Mucosa of gallbladder (tissue), 1 donor: ENCODE data around the gene TPX2. TPM values are rescaled to one million over a fixed set of nuclear protein-coding genes. Genes with fewer than 3 reads are reported as not detected.
"Not testable (repeated sequence)": the region's sequence is repeated elsewhere in the genome, so short reads cannot be mapped to it uniquely, and the experiment has no call there.

Experiments
- DNase-seq: peaks from one replicate; pipeline ENCODE4 v3.0.0-alpha.2; 2020; ENCODE audit warnings: low spot score
- total RNA-seq: library from RNA; stranded (reverse); gene quantifications from one replicate; pipeline ENCODE4 v1.2.1, GENCODE V29; 2021
- donor health status: DM: no; HTN: no; CAD: no.

Gene TPX2
- total RNA-seq, 1 donor from 2014 or later = 2.6 TPM

DNA sequence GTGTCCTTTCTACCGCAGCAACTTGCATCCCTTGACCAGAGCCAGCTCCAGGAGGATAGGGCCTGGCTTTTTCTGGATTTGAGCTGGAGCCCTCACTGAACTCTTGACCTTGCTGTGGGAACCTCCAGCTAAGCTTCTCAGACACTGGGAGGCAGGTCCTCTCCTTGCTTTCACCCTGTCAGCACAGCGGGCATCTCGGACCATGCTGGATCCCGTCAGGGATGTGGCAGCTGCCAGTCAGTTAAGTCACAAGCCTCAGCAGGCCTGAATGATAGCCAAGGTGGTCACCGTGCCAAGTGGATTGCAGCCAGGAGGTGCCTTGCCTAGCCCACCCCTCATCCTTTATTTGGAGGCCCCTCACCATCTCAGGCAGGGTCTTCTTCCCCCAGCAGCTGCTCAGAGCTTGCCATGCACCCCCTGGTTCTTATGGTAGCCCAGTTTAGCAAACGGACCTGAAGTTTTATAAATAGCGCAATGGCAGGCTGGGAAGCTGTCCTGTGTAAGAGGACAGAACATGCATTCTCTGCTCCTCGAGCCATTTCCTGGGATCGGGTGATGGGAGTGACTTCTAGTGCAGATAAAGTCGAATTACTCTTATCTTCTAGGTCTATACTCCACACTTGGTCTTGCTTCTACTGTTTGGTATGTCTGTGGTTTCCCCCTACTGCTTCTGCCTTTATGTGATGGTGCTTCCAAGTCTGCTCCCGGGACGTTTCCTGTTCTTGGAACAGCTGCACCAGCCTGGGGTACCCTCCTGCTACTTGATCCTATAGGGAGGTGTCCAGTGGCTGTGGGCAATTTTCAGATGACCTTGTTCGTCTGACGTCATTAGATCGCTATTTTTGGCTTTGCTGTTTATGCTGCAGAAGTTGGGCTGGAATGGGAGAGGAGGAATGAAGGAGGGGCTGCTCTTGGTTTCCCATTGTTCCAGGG, 73.0 kb downstream of the TPX2 start:
- DNase-seq = no peak

DNA sequence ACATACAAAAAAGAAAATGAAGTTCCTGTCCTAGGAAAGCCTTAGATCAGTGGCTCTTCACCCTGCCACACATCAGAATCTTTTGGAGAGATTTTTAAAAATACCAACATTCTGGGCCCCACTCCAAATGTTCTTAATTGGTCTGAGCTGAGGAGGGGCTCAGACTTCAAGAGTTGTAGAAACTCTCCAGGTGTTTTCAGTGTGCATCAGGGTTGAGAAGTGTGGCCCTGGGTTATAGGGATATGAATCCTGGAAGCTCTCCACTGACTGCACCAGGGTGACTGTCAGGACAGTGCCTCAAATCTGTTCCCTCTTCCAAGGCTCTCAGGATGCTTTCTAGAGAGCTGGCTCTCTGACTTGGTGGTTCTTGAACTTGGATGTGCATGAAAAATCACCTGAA, 74.5 kb downstream of the TPX2 start:
- DNase-seq = no peak

DNA sequence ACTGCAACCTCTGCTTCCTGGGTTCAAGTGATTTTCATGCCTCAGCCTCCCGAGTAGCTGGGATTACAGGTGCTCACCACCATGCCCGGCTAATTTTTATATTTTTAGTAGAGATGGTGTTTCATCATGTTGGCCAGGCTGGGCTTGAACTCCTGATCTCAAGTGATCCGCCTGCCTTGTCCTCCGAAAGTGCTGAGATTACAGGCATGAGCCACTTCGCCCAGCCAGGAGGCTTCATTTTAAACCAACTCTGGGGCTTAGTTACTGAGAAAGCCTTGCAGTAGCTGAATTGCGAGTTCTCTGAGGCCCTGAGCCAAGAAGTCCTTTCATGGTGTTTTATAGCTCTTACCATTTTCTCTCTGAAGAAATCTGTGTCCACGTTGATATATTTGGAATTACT, 75.1 kb downstream of the TPX2 start:
- DNase-seq = not testable (repeated sequence)

DNA sequence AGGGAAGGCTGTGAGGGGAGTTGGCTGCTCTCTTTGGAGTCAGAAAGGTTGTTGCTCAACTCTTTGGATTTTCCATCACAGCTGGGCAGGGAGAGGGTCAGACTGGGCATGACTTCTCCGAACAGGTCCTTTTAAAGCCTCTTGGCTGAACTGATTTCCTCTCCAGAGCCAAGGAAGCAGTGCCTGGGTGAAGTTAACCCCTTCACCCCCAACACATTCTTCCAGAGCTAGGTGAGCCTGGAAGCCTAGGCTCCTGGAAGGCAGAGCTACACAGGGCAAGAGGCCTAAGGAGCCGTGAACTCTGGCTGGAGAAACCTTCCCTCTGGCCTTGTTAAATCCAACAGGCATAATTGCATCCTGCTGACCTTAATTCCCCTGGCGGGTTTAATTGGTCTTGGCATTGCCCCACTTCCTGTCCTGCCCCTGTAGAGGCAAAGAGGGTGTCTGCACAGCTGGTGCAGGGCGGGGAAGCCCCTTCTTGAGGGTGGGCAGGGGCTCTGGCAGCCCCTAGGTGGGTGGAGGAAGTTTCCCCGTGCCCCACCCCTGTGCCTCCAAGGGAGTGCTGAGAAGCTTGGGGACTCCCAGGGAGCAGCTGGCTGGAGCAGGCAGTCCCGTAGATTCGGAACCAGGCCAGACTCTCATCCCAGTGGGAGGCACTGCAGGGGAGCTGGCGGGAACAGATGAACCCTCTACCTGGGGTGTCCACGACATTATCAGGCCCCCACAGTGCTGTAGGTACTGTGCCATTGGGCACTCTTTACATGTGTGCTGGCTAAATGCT, 76.5 kb downstream of the TPX2 start:
- no peak for DNase-seq

DNA sequence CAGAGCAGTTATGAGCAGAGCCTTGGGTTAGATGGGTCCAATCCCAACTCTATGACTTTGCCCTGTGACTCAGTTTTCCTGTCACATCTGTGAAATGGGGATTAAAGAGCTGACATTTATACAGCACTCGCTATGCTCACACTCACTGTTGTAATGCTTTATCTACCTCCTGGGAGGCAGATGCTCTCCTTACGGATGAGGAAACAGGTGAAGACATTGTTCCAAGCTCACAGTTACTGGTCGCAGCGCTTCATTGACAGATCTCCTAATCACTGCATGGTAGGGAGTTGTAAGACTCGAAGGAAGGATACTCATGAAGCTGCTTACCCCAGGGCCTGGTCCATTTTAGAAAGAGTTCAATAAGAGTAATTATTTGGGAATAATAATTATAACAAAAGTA, 77.1 kb downstream of the TPX2 start:
- DNase-seq = no peak

DNA sequence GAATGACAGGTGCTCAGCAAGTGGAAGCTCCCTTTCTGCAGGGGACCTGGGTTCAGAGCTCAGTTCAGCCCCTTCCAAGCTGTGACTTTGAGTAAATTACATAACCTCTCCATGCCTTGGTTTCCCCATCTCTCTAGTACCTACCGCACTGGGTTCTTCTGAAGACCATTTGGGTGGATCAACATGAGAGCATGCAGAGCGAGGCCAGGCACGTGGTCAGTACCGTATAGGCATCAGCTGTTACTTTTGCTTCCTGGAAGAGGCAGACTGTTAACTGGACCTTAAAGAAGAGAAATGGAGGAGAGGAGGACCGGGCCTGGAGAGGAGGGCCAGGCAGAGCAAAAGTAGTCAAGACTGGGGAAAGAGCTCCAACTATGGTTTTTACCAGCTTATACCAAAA, 78.4 kb downstream of the TPX2 start:
- no peak for DNase-seq

DNA sequence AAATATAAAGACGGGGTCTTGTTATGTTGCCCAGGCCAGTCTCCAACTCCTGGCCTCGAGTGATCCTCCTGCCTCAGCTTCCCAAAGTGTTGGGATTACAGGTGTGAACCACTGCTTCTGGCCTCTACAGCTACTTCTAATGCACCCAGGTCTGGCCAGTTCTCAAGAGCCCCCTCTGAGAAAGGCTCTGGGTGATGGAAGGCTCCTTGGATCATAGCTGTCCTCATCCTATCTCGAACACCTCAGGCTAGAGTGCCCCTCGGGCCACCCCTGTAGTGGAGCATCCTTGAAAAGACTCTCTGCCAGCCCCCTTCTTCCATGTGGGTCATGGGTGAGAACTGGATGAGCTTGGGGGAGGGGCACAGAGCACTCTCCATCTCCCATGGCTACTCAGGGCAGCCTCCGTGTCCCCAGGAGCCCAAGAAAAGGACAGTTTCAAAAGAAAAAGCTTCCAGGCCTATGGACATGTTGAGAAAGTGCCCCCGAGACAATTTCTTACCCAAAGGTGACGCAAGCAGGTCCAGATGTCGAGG, 79.4 kb downstream of the TPX2 start:
- no peak for DNase-seq

DNA sequence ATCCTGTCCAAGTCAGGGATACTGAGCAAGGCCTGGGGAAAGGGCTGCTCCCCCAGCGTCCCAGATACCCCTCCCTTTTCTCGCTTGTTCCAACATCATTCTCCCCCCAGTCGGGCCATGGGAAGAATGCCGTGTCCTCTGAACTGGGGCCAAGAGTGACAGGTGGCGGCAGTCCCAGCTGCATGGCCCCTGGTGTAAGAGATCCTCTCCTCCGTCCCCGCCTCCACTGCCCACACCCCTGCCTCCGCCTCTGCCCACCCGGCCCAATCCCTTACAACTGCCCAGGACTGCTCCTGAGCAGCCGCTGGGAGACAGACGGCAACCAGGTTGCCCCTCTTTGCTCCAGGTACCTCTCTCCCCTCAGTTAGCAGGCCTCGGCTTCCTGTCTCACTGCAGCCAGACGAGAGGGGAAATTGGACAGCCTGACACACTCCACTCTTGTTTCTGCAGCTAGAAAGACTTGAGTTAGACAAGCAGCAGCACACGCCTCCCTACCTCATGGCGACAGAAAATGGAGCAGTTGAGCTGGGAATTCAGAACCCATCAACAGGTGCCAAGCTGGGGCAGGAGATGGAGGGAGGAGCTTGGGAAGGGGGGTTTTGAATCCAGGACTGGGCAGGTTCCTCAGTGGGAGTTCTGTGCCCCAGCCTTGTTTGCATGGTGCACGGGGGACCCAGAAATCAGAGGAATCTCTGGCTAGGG, 80.1 kb downstream of the TPX2 start, which contains the start of gene MYLK2:
Gene MYLK2 (plus strand): TSS at position 274 of the 702 bp plus-strand sequence. CDS start 225 bp downstream, at position 499.
- no peak for DNase-seq

DNA sequence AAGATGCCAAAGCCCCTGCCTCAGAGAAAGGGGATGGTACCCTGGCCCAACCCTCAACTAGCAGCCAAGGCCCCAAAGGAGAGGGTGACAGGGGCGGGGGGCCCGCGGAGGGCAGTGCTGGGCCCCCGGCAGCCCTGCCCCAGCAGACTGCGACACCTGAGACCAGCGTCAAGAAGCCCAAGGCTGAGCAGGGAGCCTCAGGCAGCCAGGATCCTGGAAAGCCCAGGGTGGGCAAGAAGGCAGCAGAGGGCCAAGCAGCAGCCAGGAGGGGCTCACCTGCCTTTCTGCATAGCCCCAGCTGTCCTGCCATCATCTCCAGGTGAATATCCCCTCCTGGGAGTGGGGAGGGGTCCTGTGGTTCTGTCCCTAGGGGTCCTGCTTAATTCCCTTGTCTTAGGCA, 81.1 kb downstream of the TPX2 start:
- DNase-seq = no peak

DNA sequence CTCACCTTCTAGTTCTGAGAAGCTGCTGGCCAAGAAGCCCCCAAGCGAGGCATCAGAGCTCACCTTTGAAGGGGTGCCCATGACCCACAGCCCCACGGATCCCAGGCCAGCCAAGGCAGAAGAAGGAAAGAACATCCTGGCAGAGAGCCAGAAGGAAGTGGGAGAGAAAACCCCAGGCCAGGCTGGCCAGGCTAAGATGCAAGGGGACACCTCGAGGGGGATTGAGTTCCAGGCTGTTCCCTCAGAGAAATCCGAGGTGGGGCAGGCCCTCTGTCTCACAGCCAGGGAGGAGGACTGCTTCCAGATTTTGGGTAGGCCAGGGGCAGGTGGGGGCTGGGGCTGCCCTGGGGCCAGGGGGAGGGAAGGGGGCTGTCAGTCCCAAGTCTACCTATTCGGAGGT, 82.3 kb downstream of the TPX2 start:
- DNase-seq = no peak

DNA sequence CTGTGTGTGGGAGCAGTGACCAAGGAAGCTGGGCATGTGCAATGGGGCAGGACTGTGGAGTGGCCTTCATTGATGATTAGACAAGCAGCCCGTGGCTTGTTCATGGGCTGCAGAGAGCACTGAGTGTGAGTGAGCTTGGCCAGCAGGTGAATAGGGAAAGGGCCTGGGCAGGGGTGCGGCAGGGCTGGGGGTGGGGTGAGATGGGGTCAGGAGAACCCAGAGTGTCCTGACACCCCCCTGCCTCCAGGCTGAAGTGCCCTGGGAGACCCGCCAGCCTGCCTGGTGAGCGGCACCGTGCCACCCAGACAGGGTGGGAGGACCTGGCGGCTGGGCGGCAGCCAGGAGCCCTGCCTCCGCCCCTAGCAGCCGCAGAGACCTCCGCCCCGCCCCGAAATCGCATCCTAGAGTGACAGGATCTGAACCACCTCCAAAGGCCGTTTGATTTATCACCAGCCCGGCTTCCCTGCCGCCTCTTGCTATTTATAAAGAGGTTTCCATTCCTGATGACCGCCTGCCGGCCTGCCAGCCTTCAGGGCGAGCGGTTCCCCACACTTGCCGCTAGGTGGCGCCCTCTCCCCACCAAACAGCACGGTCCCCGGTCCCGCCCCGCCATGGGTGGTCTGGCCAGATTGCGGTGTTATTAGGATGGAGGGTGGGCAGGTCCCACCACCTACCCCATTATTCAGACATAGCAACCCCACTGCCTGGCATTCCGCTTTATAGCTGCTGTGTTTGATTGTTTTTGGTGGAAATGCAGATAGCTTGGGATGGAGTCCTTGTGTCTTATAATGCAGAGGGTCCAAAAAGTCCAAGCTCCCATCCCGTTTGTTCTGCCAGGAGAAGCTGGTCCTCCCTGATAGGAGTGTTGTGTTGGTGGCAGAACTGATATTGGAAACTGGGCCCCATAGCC, 83.6 kb downstream of the TPX2 start:
- peak; percentile 69 for DNase-seq

DNA sequence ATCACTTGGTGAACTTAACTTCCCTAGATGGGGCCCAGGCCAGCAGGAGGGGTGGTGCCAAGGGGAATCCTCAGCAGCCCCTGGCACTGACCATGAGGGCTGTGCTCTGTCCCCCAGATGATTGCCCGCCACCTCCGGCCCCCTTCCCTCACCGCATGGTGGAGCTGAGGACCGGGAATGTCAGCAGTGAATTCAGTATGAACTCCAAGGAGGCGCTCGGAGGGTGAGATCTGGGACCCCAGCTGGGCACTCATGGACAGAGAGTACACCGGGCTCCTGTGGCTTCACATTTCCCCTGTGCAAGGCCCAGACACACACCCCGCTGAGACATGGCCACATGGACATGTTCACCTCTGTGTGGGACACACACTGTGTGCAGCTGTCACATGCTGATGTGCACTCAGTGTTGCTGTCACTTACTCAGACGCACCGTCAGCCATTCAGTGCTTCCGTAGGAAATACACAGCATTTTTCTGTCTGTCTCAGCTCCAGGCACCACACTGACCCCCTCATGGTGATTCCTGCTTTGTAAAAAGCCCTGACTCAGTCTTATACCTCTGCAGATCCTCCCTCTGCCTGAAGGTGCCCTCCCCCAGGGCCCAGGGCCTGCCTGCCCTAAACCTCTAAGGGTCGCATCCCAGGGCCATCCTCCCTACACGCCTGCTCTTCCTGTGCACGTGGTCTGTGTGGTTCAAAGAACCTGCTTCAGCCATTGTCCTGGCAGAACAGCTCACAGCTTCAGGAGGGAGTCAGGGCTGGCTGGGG, 84.5 kb downstream of the TPX2 start:
- DNase-seq = no peak

DNA sequence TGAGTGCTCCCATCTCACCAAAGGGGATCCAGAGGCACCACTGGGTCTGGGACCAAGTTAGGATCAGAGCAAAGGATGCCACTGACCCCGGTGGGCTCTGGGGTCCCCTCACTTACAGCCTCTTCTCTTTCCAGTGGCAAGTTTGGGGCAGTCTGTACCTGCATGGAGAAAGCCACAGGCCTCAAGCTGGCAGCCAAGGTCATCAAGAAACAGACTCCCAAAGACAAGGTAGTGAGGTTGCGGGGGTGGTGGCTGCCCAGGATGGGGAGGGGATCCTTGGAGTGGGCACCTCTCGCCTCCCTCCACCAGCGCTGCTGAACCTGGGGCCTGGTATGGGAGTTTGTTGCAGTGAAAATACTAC, 85.0 kb downstream of the TPX2 start:
- DNase-seq = no peak

DNA sequence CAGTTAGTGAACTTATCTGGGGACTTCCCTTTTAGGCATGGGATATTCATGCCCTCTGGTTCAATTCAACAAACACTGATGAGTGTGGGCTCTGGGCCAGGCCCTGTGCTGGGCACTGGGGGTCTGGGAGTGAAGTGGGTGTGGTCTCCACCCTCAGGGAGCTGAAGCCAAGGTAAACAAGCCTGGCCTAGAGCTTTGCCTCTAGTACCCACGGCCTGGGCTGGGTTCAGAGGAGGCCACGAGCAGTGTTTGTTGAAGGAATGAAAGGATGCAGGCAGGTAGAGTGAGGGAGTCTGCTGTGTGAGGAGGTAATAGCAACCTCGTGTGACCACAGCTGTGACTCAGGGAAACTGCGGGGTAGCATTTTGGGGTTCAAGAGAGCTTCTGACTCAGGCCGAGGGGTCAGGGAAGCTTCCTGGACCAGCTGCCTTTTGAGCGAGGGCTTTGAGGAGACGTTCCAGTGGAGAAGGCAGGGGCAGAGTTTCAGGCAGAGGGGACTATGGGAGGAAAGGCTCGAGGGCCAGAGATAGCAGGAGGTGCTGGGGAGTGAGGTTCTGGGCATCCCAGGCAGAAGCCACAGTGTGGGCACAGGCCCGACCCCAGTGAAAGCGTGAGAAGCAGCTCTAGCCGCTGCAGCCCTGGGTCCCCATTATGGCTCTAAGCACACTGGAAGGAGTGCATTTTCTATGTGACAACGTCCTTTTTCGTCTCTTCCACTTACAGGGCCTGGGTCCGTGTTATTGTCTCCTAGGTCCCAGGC, 85.6 kb downstream of the TPX2 start:
- DNase-seq = no peak

DNA sequence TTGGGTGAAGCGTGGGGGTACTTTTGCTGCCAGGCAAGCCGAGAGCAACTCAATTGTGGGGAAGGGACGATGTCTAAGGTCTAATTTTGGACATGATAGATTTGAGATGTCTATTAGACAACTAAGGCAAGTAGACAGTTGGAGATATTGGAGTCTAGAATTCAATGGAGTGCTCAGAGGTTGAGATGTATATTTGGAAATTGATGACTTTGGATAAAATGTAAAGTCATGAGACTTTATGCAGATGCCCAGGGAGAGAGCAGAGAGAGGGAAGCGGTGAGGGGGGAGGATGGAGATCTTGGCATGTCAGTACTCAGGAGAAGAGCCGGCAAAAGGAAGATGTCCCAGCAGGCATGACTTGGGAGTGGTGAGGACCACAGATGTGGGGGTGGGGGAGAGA, 87.0 kb downstream of the TPX2 start:
- DNase-seq = no peak

DNA sequence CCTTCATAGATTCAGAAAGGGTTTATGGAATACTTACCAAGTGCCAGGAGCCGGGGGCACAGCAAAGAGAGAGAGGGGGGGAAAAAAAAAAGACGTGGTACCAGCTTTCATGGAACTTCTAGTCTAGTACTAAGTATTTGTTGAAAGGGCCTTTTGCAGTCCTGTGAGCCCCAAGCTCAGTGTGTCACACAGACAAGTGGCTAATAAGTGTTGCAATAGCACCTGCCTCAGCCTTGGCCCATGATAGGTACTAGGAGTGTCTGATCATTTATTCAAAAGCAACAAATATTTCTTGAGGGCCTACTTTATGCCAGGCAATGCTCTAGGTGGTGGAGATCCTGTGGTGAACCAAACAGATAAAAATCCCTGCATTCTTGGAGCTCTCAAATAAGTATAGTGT, 88.0 kb downstream of the TPX2 start:
- DNase-seq = no peak

DNA sequence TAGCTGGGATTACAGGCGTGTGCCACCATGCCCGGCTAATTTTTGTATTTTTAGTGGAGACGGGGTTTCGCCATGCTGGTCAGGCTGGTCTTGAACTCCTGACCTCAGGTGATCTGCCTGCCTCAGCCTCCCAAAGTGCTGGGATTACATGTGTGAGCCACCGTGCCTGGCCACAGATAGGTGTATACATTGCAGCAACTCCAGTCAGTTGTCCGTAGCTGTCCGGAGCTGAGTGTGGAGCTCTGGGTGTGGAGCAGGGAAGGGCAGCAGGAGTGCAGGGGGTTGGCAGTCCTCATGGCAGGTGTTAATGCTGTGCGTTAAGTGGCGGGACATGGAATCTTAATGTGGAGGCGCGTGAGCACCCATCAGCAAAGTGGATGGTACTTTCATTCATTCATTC, 88.9 kb downstream of the TPX2 start:
- DNase-seq = not testable (repeated sequence)

DNA sequence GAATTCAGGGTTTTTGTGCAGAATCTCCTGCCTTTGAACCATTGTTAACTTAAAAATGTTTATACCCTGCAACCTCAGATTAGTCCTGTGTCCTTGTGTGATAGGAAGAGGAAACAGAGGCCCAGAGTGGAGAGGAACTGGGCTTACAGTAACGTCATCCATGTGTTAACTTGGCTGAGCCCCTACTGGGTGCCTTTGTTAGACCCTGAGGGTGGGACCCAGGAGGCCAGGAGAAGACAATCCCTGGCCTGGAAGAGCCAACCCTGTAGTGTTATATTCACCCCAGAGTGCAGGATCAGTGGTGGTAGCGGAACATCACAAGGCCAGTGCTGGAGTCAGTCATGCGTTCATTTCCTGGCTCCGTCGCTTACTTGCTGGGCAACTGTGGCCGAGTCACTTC, 90.6 kb downstream of the TPX2 start:
- no peak for DNase-seq

DNA sequence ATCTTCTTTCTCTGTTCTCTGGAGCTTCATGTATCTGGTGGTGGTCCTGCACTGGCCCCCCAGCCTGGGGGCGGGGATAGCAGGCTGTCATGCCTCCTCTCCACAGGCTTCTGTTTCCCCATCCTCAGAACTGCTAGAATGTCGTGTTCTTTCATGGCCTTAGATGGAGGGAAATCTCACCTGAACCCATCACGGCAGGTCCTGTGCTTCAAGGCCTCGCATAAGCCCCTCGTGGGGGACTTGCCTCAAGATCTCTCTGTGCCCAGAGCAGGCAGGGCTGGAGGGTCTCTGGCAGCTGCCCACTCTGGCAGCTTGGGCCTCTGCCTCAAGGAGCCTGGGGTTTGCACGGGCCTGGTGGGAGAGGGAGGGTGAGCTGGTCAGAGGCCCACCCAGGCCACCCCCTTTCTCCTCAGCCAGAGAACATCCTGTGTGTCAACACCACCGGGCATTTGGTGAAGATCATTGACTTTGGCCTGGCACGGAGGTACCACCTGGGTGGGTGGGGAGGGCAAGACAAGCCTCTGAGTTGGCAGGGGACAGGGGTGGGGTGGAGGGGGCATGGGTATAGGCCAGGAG, 91.4 kb downstream of the TPX2 start:
- DNase-seq = no peak
